Endothelial cell of umbilical vein (primary cell): ENCODE results near the gene SIGLEC8. TPM values are rescaled to one million over a fixed set of nuclear protein-coding genes. Genes with fewer than 3 reads are reported as not detected.

Experiments
- BruUV-seq: library from RNA; stranded (reverse); fragments of 400-500 nt; replicated peaks from 2 replicates; lab custom pipeline; 2021; lab: Mats Ljungman, UMichigan
- CTCF ChIA-PET: fragments of 300-600, 350-600 bp; sonication (Branson Sonifier 250); formaldehyde crosslinking; loops from one replicate; lab custom pipeline; 2021; ENCODE audit warnings: antibody characterized with exemption, inconsistent platforms; lab: Charles Lee
- POLR2A ChIA-PET: fragments of 300-600, 350-600 bp; sonication (Branson Sonifier 250); formaldehyde crosslinking; loops from one replicate; lab custom pipeline; 2021; ENCODE audit warnings: antibody characterized with exemption, inconsistent platforms; lab: Charles Lee
- DNase-seq: peaks from one replicate; pipeline ENCODE4 v3.0.0-alpha.2; 2011; ENCODE audit warnings: low read depth, low spot score
- FAIRE-seq: peaks from 2 replicates; lab custom pipeline; 2011; peaks lifted over from hg19 to GRCh38; lab: Jason Lieb, UNC
- H2AFZ ChIP-seq: 2 replicates; pipeline ENCODE4 v1.6.0; 2012; ENCODE audit warnings: low read depth, low read length, control low read depth, inconsistent platforms
- H3K27ac ChIP-seq: 2 replicates; pipeline ENCODE4 v1.5.1; 2011; ENCODE audit warnings: low read depth, mild to moderate bottlenecking, control low read depth, low read length, moderate library complexity; ENCODE audit not compliant: insufficient read depth
- H3K27me3 ChIP-seq, 2 experiments: 2 replicates each; pipeline versions ENCODE4 v1.6.0 to v1.6.1; 2011; ENCODE audit warnings: low read length in 2 of 2, mixed read lengths in 1 of 2; ENCODE audit not compliant: control insufficient read depth in 2 of 2, insufficient read depth in 2 of 2
- H3K36me3 ChIP-seq, 2 experiments: 2 replicates in 1 of 2; 3 replicates in 1 of 2; pipeline ENCODE4 v1.5.1; 2011; ENCODE audit warnings: low read length in 2 of 2, mild to moderate bottlenecking in 1 of 2, moderate library complexity in 1 of 2; ENCODE audit not compliant: control insufficient read depth in 2 of 2, insufficient read depth in 2 of 2; ENCODE audit errors: extremely low read depth in 1 of 2
- H3K4me1 ChIP-seq: 3 replicates; pipeline ENCODE4 v1.5.1; 2011; ENCODE audit warnings: mild to moderate bottlenecking, low read length; ENCODE audit not compliant: control insufficient read depth, insufficient read depth; ENCODE audit errors: extremely low read depth
- H3K4me2 ChIP-seq: 2 replicates; pipeline ENCODE4 v1.6.1; 2011; ENCODE audit warnings: low read length, control low read depth, mixed read lengths; ENCODE audit not compliant: insufficient read depth
- H3K4me3 ChIP-seq, 3 experiments: fragments of 200-600 bp in 1 of 3; sonication (generic), shearing (Covaris generic) in 1 of 3; replicated peaks in 1 of 3; 2 replicates each; pipeline ENCODE4 v1.5.1; 2011 to 2016; ENCODE audit warnings: control low read depth in 3 of 3, low read length in 3 of 3, mild to moderate bottlenecking in 2 of 3, inconsistent platforms in 1 of 3, low read depth in 1 of 3, moderate library complexity in 1 of 3; ENCODE audit not compliant: insufficient read depth in 1 of 3
- H3K79me2 ChIP-seq: 2 replicates; pipeline ENCODE4 v1.6.0; 2012; ENCODE audit warnings: low read length, inconsistent platforms; ENCODE audit not compliant: control insufficient read depth, insufficient read depth
- H3K9ac ChIP-seq: replicated peaks from 2 replicates; pipeline ENCODE3; 2011; ENCODE audit warnings: low read length, control low read depth; ENCODE audit not compliant: insufficient read depth; ENCODE audit errors: extremely low read depth
- H3K9me1 ChIP-seq: replicated peaks from 3 replicates; pipeline ENCODE4 v1.6.0; 2011; ENCODE audit warnings: mild to moderate bottlenecking, low read length; ENCODE audit not compliant: control insufficient read depth, insufficient read depth; ENCODE audit errors: extremely low read depth
- H3K9me3 ChIP-seq: replicated peaks from 2 replicates; pipeline ENCODE4 v1.5.1; 2012; ENCODE audit warnings: low read length, inconsistent platforms; ENCODE audit not compliant: control insufficient read depth, insufficient read depth
- H4K20me1 ChIP-seq: replicated peaks from 2 replicates; pipeline ENCODE3; 2011; ENCODE audit warnings: mild to moderate bottlenecking, low read length; ENCODE audit not compliant: control insufficient read depth, insufficient read depth; ENCODE audit errors: extremely low read depth
- CTCF ChIP-seq, 2 donors: IDR thresholded peaks; 1 replicate in 1 of 2; 2 replicates in 1 of 2; pipeline ENCODE4 v1.5.1; 2011; ENCODE audit warnings: low read length in 2 of 2, mild to moderate bottlenecking in 2 of 2, moderate library complexity in 2 of 2, control low read depth in 1 of 2, inconsistent platforms in 1 of 2, low read depth in 1 of 2; ENCODE audit not compliant: insufficient read depth in 1 of 2; ENCODE audit errors: extremely low read depth in 1 of 2
- EZH2 ChIP-seq: IDR thresholded peaks from 2 replicates; pipeline ENCODE4 v1.6.1; 2012; ENCODE audit warnings: borderline replicate concordance, low read depth, mild to moderate bottlenecking, moderate library complexity, low read length, inconsistent platforms; ENCODE audit not compliant: severe bottlenecking
- FOS ChIP-seq: IDR thresholded peaks from 2 replicates; pipeline ENCODE4 v1.6.1; 2011; ENCODE audit warnings: mild to moderate bottlenecking, low read length, moderate library complexity, borderline replicate concordance; ENCODE audit not compliant: insufficient read depth
- GATA2 ChIP-seq: IDR thresholded peaks from 2 replicates; pipeline ENCODE4 v1.7.0; 2011; ENCODE audit warnings: low read depth, mild to moderate bottlenecking, moderate library complexity, mixed read lengths, low read length; ENCODE audit not compliant: insufficient read length, insufficient read depth
- JUN ChIP-seq: IDR thresholded peaks from 2 replicates; pipeline ENCODE4 v1.6.1; 2011; ENCODE audit warnings: borderline replicate concordance, low read depth; ENCODE audit not compliant: insufficient read length, insufficient read depth
- MAX ChIP-seq: IDR thresholded peaks from 2 replicates; pipeline ENCODE4 v1.6.1; 2011; ENCODE audit not compliant: insufficient read depth, insufficient read length
- MYC ChIP-seq: IDR thresholded peaks from one replicate; pipeline ENCODE4 v1.6.1; 2011; ENCODE audit warnings: mild to moderate bottlenecking, low read depth, low read length
- POLR2A ChIP-seq: IDR thresholded peaks from 2 replicates; pipeline ENCODE4 v1.6.1; 2012; ENCODE audit warnings: low read depth, mild to moderate bottlenecking, control low read depth, low read length
- POLR2AphosphoS5 ChIP-seq: IDR thresholded peaks from 2 replicates; pipeline ENCODE4 v1.6.1; 2012; ENCODE audit warnings: low read depth, mild to moderate bottlenecking, control low read depth, low read length, moderate library complexity; ENCODE audit not compliant: insufficient read depth
- dilution Hi-C: fragments of 300-500 bp; cut with MboI; formaldehyde crosslinking; loops from one replicate; pipeline ENCODE4 v1.15.0; 2019; ENCODE audit warnings: low sequenced_read_pairs; ENCODE audit not compliant: extremely low pct_ligation_motif_present
- intact Hi-C: fragments of 100-400 bp; cut with micrococcal nuclease; formaldehyde crosslinking; loops from one replicate; pipeline ENCODE4 v1.10.0; 2022
- polyA plus RNA-seq, 4 experiments: library from polyadenylated mRNA; depleted of rRNA in 3 of 4; stranded (reverse) in 3 of 4; unstranded in 1 of 4; fragments of >200 nt; gene quantifications; 2 replicates each; pipeline versions ENCODE4 v1.2.1 to v1.2.3, GENCODE V29; 2011 to 2012; ENCODE audit warnings: missing spikeins in 1 of 4
- total RNA-seq: library from RNA; stranded (reverse); gene quantifications from 2 replicates; pipeline ENCODE4 v1.2.3, GENCODE V29; 2021

Gene SIGLEC8
- total and polyA plus RNA-seq, 2 donors (not counting 3 experiments of a cell fraction or from before 2014, with no cell fraction given) = not detected

GRCh38 chr19:51433043-51433442, 25.2 kb downstream of the SIGLEC8 start:
- dilution Hi-C loops = no loop called here
- Histone ChIP-seq H3K4me3 (no peak overlapping the region), H3K4me2 (no peak overlapping the region), H3K27me3 (no peaks in the 10 kb centered on the region), H3K9ac (no peak overlapping the region), H2AFZ (no peak overlapping the region), H3K4me1 (no peaks in the 10 kb centered on the region), H3K9me3 (no peaks in the 10 kb centered on the region), H3K27ac (no peak overlapping the region), H3K79me2 (no peaks in the 10 kb centered on the region), H3K36me3 (no peaks in the 10 kb centered on the region), H4K20me1 (no peaks in the 10 kb centered on the region), H3K9me1 (no peaks in the 10 kb centered on the region)
- FAIRE-seq (no peak), DNase-seq (no peak)
- intact Hi-C loops = no loop called here
- ChIA-PET CTCF (no interaction called here), POLR2A (no interaction called here)
- TF ChIP-seq MYC = no peak
- no peak for TF ChIP-seq POLR2AphosphoS5
- no peak for TF ChIP-seq JUN
- no peak for TF ChIP-seq FOS
- no peak for TF ChIP-seq POLR2A
- TF ChIP-seq EZH2 = no peak
- no peak for TF ChIP-seq CTCF (IDR thresholded peaks at IDR 0.05; ENCODE audit: extremely low read depth in 1 of 2, insufficient read depth in 1 of 2, low read depth in 1 of 2, low read length in 2 of 2)
- TF ChIP-seq GATA2 = no peak
- no peak for TF ChIP-seq MAX
- no TSS peak for BruUV-seq
